ENCODE measurements around the gene RAD51B.
A peak's percentile ranks its signal among the peaks of the same experiment; 100 is the strongest.

RAD51B gene

GRCh38 chr14:68741477-68741791 lies 921.9 kb downstream of the RAD51B start:
- no peak for DNase-seq (ENCODE audit: low read depth in 1 of 2, low spot score in 1 of 2)
- no peak for TF ChIP-seq JUND (IDR thresholded peaks at IDR 0.05; ENCODE audit: low read depth)
- in situ Hi-C loops (cut with HindIII; ENCODE audit: low pct_unique_long_range_greater_than_20kb, low sequenced_read_pairs): no loop called here

GRCh38 chr14:68741839-68742470 lies 922.4 kb downstream of the RAD51B start:
- DNase-seq (ENCODE audit: low read depth in 1 of 2, low spot score in 1 of 2): no peak
- no peak for TF ChIP-seq JUND (IDR thresholded peaks at IDR 0.05; ENCODE audit: low read depth)
- in situ Hi-C loops (cut with HindIII; ENCODE audit: low pct_unique_long_range_greater_than_20kb, low sequenced_read_pairs): no loop called here

GRCh38 chr14:68744613-68745012 lies 925.0 kb downstream of the RAD51B start:
- no peak for TF ChIP-seq JUND (IDR thresholded peaks at IDR 0.05; ENCODE audit: low read depth)
- no peak for DNase-seq (ENCODE audit: low read depth in 1 of 2, low spot score in 1 of 2)
- in situ Hi-C loops (cut with HindIII; ENCODE audit: low pct_unique_long_range_greater_than_20kb, low sequenced_read_pairs): no loop called here

GRCh38 chr14:68747393-68747792 lies 927.8 kb downstream of the RAD51B start:
- in situ Hi-C loops (cut with HindIII; ENCODE audit: low pct_unique_long_range_greater_than_20kb, low sequenced_read_pairs): no loop called here
- TF ChIP-seq JUND (IDR thresholded peaks at IDR 0.05; ENCODE audit: low read depth): no peak
- peak; percentile 30 to 69 for DNase-seq (ENCODE audit: low read depth in 1 of 2, low spot score in 1 of 2)

GRCh38 chr14:68748260-68748659 lies 928.7 kb downstream of the RAD51B start:
- in situ Hi-C loops (cut with HindIII; ENCODE audit: low pct_unique_long_range_greater_than_20kb, low sequenced_read_pairs): no loop called here
- no peak for DNase-seq (ENCODE audit: low read depth in 1 of 2, low spot score in 1 of 2)
- no peak for TF ChIP-seq JUND (IDR thresholded peaks at IDR 0.05; ENCODE audit: low read depth)

GRCh38 chr14:68748691-68749090 lies 929.1 kb downstream of the RAD51B start:
- in situ Hi-C loops (cut with HindIII; ENCODE audit: low pct_unique_long_range_greater_than_20kb, low sequenced_read_pairs): no loop called here
- TF ChIP-seq JUND (IDR thresholded peaks at IDR 0.05; ENCODE audit: low read depth): no peak
- peak in 1 of 2 experiments; percentile 40 for DNase-seq (ENCODE audit: low read depth in 1 of 2, low spot score in 1 of 2)

- TF ChIP-seq JUND (IDR thresholded peaks at IDR 0.05; ENCODE audit: low read depth): no peak
- no peak for DNase-seq (ENCODE audit: low read depth in 1 of 2, low spot score in 1 of 2)
- in situ Hi-C loops (cut with HindIII; ENCODE audit: low pct_unique_long_range_greater_than_20kb, low sequenced_read_pairs): no loop called here
Observed at GRCh38 chr14:68749487-68750475, 930.2 kb downstream of the RAD51B start.

GRCh38 chr14:68752271-68753006 lies 932.9 kb downstream of the RAD51B start:
- in situ Hi-C loops (cut with HindIII; ENCODE audit: low pct_unique_long_range_greater_than_20kb, low sequenced_read_pairs): no loop called here
- no peak for DNase-seq (ENCODE audit: low read depth in 1 of 2, low spot score in 1 of 2)
- TF ChIP-seq JUND (IDR thresholded peaks at IDR 0.05; ENCODE audit: low read depth): no peak

- in situ Hi-C loops (cut with HindIII; ENCODE audit: low pct_unique_long_range_greater_than_20kb, low sequenced_read_pairs): no loop called here
- no peak for TF ChIP-seq JUND (IDR thresholded peaks at IDR 0.05; ENCODE audit: low read depth)
- DNase-seq (ENCODE audit: low read depth in 1 of 2, low spot score in 1 of 2): no peak
Observed at GRCh38 chr14:68753690-68754089, 934.1 kb downstream of the RAD51B start.

- in situ Hi-C loops (cut with HindIII; ENCODE audit: low pct_unique_long_range_greater_than_20kb, low sequenced_read_pairs): no loop called here
- no peak for DNase-seq (ENCODE audit: low read depth in 1 of 2, low spot score in 1 of 2)
- no peak for TF ChIP-seq JUND (IDR thresholded peaks at IDR 0.05; ENCODE audit: low read depth)
Observed at GRCh38 chr14:68755016-68755353, 935.4 kb downstream of the RAD51B start.

GRCh38 chr14:68756000-68756481 lies 936.5 kb downstream of the RAD51B start:
- TF ChIP-seq JUND (IDR thresholded peaks at IDR 0.05; ENCODE audit: low read depth): no peak
- DNase-seq (ENCODE audit: low read depth in 1 of 2, low spot score in 1 of 2): no peak
- in situ Hi-C loops (cut with HindIII; ENCODE audit: low pct_unique_long_range_greater_than_20kb, low sequenced_read_pairs): no loop called here

- in situ Hi-C loops (cut with HindIII; ENCODE audit: low pct_unique_long_range_greater_than_20kb, low sequenced_read_pairs): no loop called here
- TF ChIP-seq JUND (IDR thresholded peaks at IDR 0.05; ENCODE audit: low read depth): no peak
- DNase-seq (ENCODE audit: low read depth in 1 of 2, low spot score in 1 of 2): no peak
Observed at GRCh38 chr14:68756734-68757133, 937.2 kb downstream of the RAD51B start.

Measured in T47D (cell line).